IMR-90 (cell line): ENCODE data around the gene NKAIN2. TPM values are rescaled to one million over a fixed set of nuclear protein-coding genes. Genes with fewer than 3 reads are reported as not detected.

Experiments used
- ATAC-seq: fragments of 200-7000 bp; cut with Tn5 transposase; 2 replicates; pipeline ENCODE4 v1.9.1; 2020; ENCODE audit warnings: low read depth, mild to moderate bottlenecking, moderate library complexity
- BruUV-seq: library from RNA; stranded (reverse); fragments of 400-500 nt; replicated peaks from 2 replicates; lab custom pipeline; 2021; lab: Mats Ljungman, UMichigan
- CTCF ChIA-PET: fragments of 300-600 bp; formaldehyde crosslinking; extraction: SDS; loops from one replicate; lab custom pipeline; 2021; ENCODE audit warnings: antibody characterized with exemption; lab: Yijun Ruan, JAX
- POLR2A ChIA-PET: fragments of 300-600 bp; sonication (Branson Sonifier 250); formaldehyde crosslinking; loops from one replicate; lab custom pipeline; 2022; ENCODE audit warnings: antibody characterized with exemption; ENCODE audit not compliant: unreplicated experiment; lab: Charles Lee
- DNase-seq: peaks from one replicate; pipeline ENCODE4 v3.0.0; 2013
- H2AFZ ChIP-seq: replicated peaks from 2 replicates; pipeline ENCODE3; 2013; ENCODE audit warnings: low read length, mild to moderate bottlenecking; ENCODE audit not compliant: poor library complexity
- H2AK5ac ChIP-seq: 2 replicates; pipeline ENCODE4 v1.6.1; 2013; ENCODE audit warnings: low read depth, low read length, inconsistent platforms
- H2AK9ac ChIP-seq: replicated peaks from 2 replicates; pipeline ENCODE3; 2013; ENCODE audit warnings: mild to moderate bottlenecking, low read depth, low read length, moderate library complexity; ENCODE audit not compliant: poor library complexity
- H2BK120ac ChIP-seq: 2 replicates; pipeline ENCODE4 v1.6.1; 2013; ENCODE audit warnings: low read depth, low read length, inconsistent platforms
- H2BK15ac ChIP-seq: 3 replicates; pipeline ENCODE4 v1.6.1; 2013; ENCODE audit warnings: low read depth, low read length, inconsistent platforms
- H2BK20ac ChIP-seq: 2 replicates; pipeline ENCODE4 v1.6.1; 2013; ENCODE audit warnings: low read depth, mild to moderate bottlenecking, inconsistent platforms, low read length, moderate library complexity
- H2BK5ac ChIP-seq: 2 replicates; pipeline ENCODE4 v1.6.1; 2013; ENCODE audit warnings: mild to moderate bottlenecking, low read depth, low read length, inconsistent platforms; ENCODE audit not compliant: poor library complexity, severe bottlenecking
- H3K14ac ChIP-seq: replicated peaks from 2 replicates; pipeline ENCODE4 v1.6.1; 2013; ENCODE audit warnings: low read depth, low read length, inconsistent platforms
- H3K18ac ChIP-seq: 2 replicates; pipeline ENCODE4 v1.6.1; 2013; ENCODE audit warnings: low read depth, low read length, control low read depth
- H3K23ac ChIP-seq: 2 replicates; pipeline ENCODE4 v1.6.1; 2013; ENCODE audit warnings: low read depth, low read length, inconsistent platforms
- H3K27ac ChIP-seq: 2 replicates; pipeline ENCODE4 v1.5.1; 2013; ENCODE audit warnings: mild to moderate bottlenecking, control low read depth, low read length; ENCODE audit not compliant: insufficient read depth
- H3K27me3 ChIP-seq: 2 replicates; pipeline ENCODE4 v1.6.1; 2013; ENCODE audit warnings: low read length; ENCODE audit not compliant: control insufficient read depth, insufficient read depth
- H3K36me3 ChIP-seq: 2 replicates; pipeline ENCODE4 v1.6.1; 2013; ENCODE audit warnings: low read length, mixed read lengths; ENCODE audit not compliant: control insufficient read depth, insufficient read depth
- H3K4ac ChIP-seq: 2 replicates; pipeline ENCODE4 v1.6.1; 2013; ENCODE audit warnings: low read depth, low read length, inconsistent platforms
- H3K4me1 ChIP-seq: 2 replicates; pipeline ENCODE4 v1.6.1; 2013; ENCODE audit warnings: low read length, mixed read lengths; ENCODE audit not compliant: control insufficient read depth, insufficient read depth
- H3K4me2 ChIP-seq: 2 replicates; pipeline ENCODE4 v1.6.1; 2013; ENCODE audit warnings: low read depth, mild to moderate bottlenecking, control low read depth, low read length, moderate library complexity
- H3K4me3 ChIP-seq: 2 replicates; pipeline ENCODE4 v1.5.1; 2013; ENCODE audit warnings: low read depth, mild to moderate bottlenecking, control low read depth, low read length, moderate library complexity; ENCODE audit not compliant: insufficient read depth
- H3K56ac ChIP-seq: 2 replicates; pipeline ENCODE4 v1.6.1; 2013; ENCODE audit warnings: low read length, inconsistent platforms; ENCODE audit not compliant: insufficient read depth; ENCODE audit errors: extremely low read depth
- H3K79me1 ChIP-seq, 2 experiments: 2 replicates each; pipeline ENCODE4 v1.6.1; 2013; ENCODE audit warnings: low read length in 2 of 2, inconsistent platforms in 1 of 2, low read depth in 1 of 2
- H3K9ac ChIP-seq: 2 replicates; pipeline ENCODE4 v1.6.1; 2013; ENCODE audit warnings: low read depth, low read length, control low read depth
- H3K9me1 ChIP-seq: 2 replicates; pipeline ENCODE4 v1.6.1; 2013; ENCODE audit warnings: low read length, inconsistent platforms; ENCODE audit not compliant: insufficient read depth
- H3K9me3 ChIP-seq: 2 replicates; pipeline ENCODE4 v1.6.1; 2013; ENCODE audit warnings: low read length; ENCODE audit not compliant: control insufficient read depth, insufficient read depth
- H4K20me1 ChIP-seq: 2 replicates; pipeline ENCODE4 v1.6.1; 2013; ENCODE audit warnings: low read length, inconsistent platforms; ENCODE audit not compliant: insufficient read depth
- H4K5ac ChIP-seq: 2 replicates; pipeline ENCODE4 v1.6.1; 2013; ENCODE audit warnings: mild to moderate bottlenecking, low read depth, low read length, control low read depth
- H4K8ac ChIP-seq, 2 experiments: 2 replicates each; pipeline ENCODE4 v1.6.1; 2013; ENCODE audit warnings: low read depth in 2 of 2, low read length in 2 of 2, control low read depth in 1 of 2, inconsistent platforms in 1 of 2
- H4K91ac ChIP-seq: 2 replicates; pipeline ENCODE4 v1.6.1; 2013; ENCODE audit warnings: low read depth, low read length, inconsistent platforms; ENCODE audit not compliant: insufficient read depth
- BHLHE40 ChIP-seq: fragments of 150-350 bp; IDR thresholded peaks from 2 replicates; pipeline ENCODE4 v1.6.1; 2016; ENCODE audit warnings: mild to moderate bottlenecking, low read depth, low read length
- CEBPB ChIP-seq: IDR thresholded peaks from 2 replicates; pipeline ENCODE4 v1.6.1; 2012; ENCODE audit warnings: low read depth, low read length, improper control_type of control experiment
- CHD1 ChIP-seq: IDR thresholded peaks from 2 replicates; pipeline ENCODE4 v1.6.1; 2012; ENCODE audit warnings: low read depth, low read length, improper control_type of control experiment
- CTCF ChIP-seq: conservative IDR thresholded peaks from 2 replicates; pipeline ENCODE4 v1.5.1; 2012; ENCODE audit warnings: mild to moderate bottlenecking, low read depth, low read length, improper control_type of control experiment
- FOS ChIP-seq: fragments of 150-350 bp; IDR thresholded peaks from 2 replicates; pipeline ENCODE4 v1.6.1; 2016; ENCODE audit warnings: low read depth, low read length
- MAFK ChIP-seq: IDR thresholded peaks from 2 replicates; pipeline ENCODE4 v1.6.1; 2012; ENCODE audit warnings: low read depth, low read length, improper control_type of control experiment
- MAZ ChIP-seq: IDR thresholded peaks from 2 replicates; pipeline ENCODE4 v1.6.1; 2012; ENCODE audit warnings: low read depth, mild to moderate bottlenecking, low read length, improper control_type of control experiment, moderate library complexity, borderline replicate concordance
- MXI1 ChIP-seq: IDR thresholded peaks from 2 replicates; pipeline ENCODE4 v1.6.1; 2012; ENCODE audit warnings: low read depth, mild to moderate bottlenecking, low read length, moderate library complexity, borderline replicate concordance
- NFE2L2 ChIP-seq: fragments of 150-350 bp; IDR thresholded peaks from 2 replicates; pipeline ENCODE4 v1.6.1; 2016; ENCODE audit warnings: low read depth, mild to moderate bottlenecking, low read length
- POLR2A ChIP-seq: IDR thresholded peaks from 2 replicates; pipeline ENCODE4 v1.6.1; 2012; ENCODE audit warnings: mild to moderate bottlenecking, low read depth, low read length
- RAD21 ChIP-seq: IDR thresholded peaks from 2 replicates; pipeline ENCODE4 v1.6.1; 2012; ENCODE audit warnings: low read length, improper control_type of control experiment
- RCOR1 ChIP-seq: IDR thresholded peaks from 2 replicates; pipeline ENCODE4 v1.6.1; 2012; ENCODE audit warnings: mild to moderate bottlenecking, low read length, improper control_type of control experiment; ENCODE audit not compliant: insufficient replicate concordance
- RFX5 ChIP-seq: IDR thresholded peaks from 2 replicates; pipeline ENCODE4 v1.8.0; 2012; ENCODE audit warnings: low read depth, mild to moderate bottlenecking, low read length, moderate library complexity
- SMC3 ChIP-seq: fragments of 150-350 bp; IDR thresholded peaks from 2 replicates; pipeline ENCODE4 v1.6.1; 2016; ENCODE audit warnings: low read depth, mild to moderate bottlenecking, antibody characterized with exemption, low read length, moderate library complexity
- WGBS, 2 experiments: methylation state at CpG; one replicate each; pipeline versions ENCODE4 v1.1.5 to v1.1.7; 2013; ENCODE audit warnings: missing lambda C conversion rate in 2 of 2; ENCODE audit not compliant: insufficient read length in 1 of 2; ENCODE audit errors: extremely low coverage in 2 of 2; 5-methylcytosine and 5-hydroxymethylcytosine counted together
- dilution Hi-C: fragments of 300-500 bp; cut with HindIII; formaldehyde crosslinking; loops from one replicate; pipeline ENCODE4 v1.14.3; 2018; ENCODE audit warnings: low sequenced_read_pairs; ENCODE audit not compliant: unreplicated experiment
- in situ Hi-C: fragments of 300-500 bp; cut with MboI; formaldehyde crosslinking; loops from 3 replicates; pipeline ENCODE4 v1.14.3; 2019; ENCODE audit warnings: low sequenced_read_pairs, inconsistent platforms, mixed read lengths
- intact Hi-C: fragments of 100-400 bp; cut with micrococcal nuclease; formaldehyde crosslinking; loops from 2 replicates; pipeline ENCODE4 v1.10.0; 2022
- polyA plus RNA-seq, 3 experiments: library from polyadenylated mRNA; depleted of rRNA; stranded (reverse); fragments of >200 nt; gene quantifications; 2 replicates each; pipeline ENCODE4 v1.2.3, GENCODE V29; 2012; ENCODE audit warnings: low replicate concordance in 1 of 3
- total RNA-seq: library from RNA; depleted of rRNA; stranded (reverse); fragments of >200 nt; gene quantifications from 2 replicates; pipeline ENCODE4 v1.2.3, GENCODE V29; 2012
- TF ChIP-seq, protein P1 (sequence below): fragments of 150-350 bp; IDR thresholded peaks from 2 replicates; pipeline ENCODE4 v1.6.1; 2017; ENCODE audit warnings: mild to moderate bottlenecking, antibody characterized with exemption, low read length, low read depth
- TF ChIP-seq, protein P2 (sequence below): fragments of 150-350 bp; IDR thresholded peaks from 2 replicates; pipeline ENCODE4 v1.6.1; 2016; ENCODE audit warnings: low read depth, mild to moderate bottlenecking, low read length, moderate library complexity, borderline replicate concordance

NKAIN2 gene
- total and polyA plus RNA-seq, 2 of the 4 experiments (the other 2 are of a cell fraction), result not detected

DNA sequence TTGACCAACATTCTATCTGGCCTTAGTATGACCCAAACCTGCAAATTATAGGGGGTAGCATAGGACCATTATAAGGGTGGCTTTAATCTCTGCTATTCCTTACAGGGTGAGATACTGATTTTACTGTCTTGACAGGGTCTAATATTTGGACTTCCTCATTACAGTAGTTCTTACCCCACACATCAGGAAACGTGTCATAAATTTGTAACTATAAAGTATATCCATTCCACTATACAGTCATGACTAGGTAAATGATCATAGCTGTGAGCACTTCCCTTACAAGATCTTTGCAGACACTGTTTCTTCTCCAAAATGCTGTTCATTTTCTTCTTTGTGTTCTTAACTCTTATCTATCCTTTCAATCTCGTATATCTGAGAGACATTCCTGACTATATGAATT lies 639.9 kb downstream of the NKAIN2 start:
- intact Hi-C loops, result no loop called here
- H2AFZ ChIP-seq, result no peak overlapping the region
- TF ChIP-seq NFE2L2 (no peak), MXI1 (no peak), CEBPB (no peak), BHLHE40 (no peak), POLR2A (no peak), MAFK (no peak), MAZ (no peak), CTCF (no peak), CHD1 (no peak), RFX5 (no peak), FOS (no peak), SMC3 (no peak), RCOR1 (no peak), RAD21 (no peak)
- TF ChIP-seq, protein P1, sequence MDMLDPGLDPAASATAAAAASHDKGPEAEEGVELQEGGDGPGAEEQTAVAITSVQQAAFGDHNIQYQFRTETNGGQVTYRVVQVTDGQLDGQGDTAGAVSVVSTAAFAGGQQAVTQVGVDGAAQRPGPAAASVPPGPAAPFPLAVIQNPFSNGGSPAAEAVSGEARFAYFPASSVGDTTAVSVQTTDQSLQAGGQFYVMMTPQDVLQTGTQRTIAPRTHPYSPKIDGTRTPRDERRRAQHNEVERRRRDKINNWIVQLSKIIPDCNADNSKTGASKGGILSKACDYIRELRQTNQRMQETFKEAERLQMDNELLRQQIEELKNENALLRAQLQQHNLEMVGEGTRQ, result no peak
- TF ChIP-seq, protein P2, sequence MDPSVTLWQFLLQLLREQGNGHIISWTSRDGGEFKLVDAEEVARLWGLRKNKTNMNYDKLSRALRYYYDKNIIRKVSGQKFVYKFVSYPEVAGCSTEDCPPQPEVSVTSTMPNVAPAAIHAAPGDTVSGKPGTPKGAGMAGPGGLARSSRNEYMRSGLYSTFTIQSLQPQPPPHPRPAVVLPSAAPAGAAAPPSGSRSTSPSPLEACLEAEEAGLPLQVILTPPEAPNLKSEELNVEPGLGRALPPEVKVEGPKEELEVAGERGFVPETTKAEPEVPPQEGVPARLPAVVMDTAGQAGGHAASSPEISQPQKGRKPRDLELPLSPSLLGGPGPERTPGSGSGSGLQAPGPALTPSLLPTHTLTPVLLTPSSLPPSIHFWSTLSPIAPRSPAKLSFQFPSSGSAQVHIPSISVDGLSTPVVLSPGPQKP, result no peak
- H3K9ac ChIP-seq, result no peak overlapping the region
- ChIA-PET POLR2A (no interaction called here), CTCF (no interaction called here)
- no peak for DNase-seq
- no peak overlapping the region for H3K4me3 ChIP-seq
- no peak overlapping the region for H2BK15ac ChIP-seq
- no peak overlapping the region for H4K5ac ChIP-seq
- no peaks in the 10 kb centered on the region for H3K27me3 ChIP-seq
- H3K23ac ChIP-seq, result no peak overlapping the region
- dilution Hi-C loops, result no loop called here
- H2AK9ac ChIP-seq, result no peak overlapping the region
- no peak overlapping the region for H3K4ac ChIP-seq
- no TSS peak for BruUV-seq
- no peaks in the 10 kb centered on the region for H3K9me1 ChIP-seq
- H3K36me3 ChIP-seq, result no peaks in the 10 kb centered on the region
- H3K4me2 ChIP-seq, result no peak overlapping the region
- H4K20me1 ChIP-seq, result no peaks in the 10 kb centered on the region
- H2BK5ac ChIP-seq, result no peak overlapping the region
- no peak overlapping the region for H4K8ac ChIP-seq
- H4K91ac ChIP-seq, result no peak overlapping the region
- H2BK20ac ChIP-seq, result no peak overlapping the region
- no peak overlapping the region for H3K56ac ChIP-seq
- H3K9me3 ChIP-seq, result no peaks in the 10 kb centered on the region
- no peaks in the 10 kb centered on the region for H3K79me1 ChIP-seq
- WGBS, 2 experiments, result no CpG with 5 or more reads among the region's 2 CpGs
- ATAC-seq, result no peak
- no peak overlapping the region for H3K14ac ChIP-seq
- H3K18ac ChIP-seq, result no peak overlapping the region
- H2AK5ac ChIP-seq, result no peak overlapping the region
- H3K27ac ChIP-seq, result no peak overlapping the region
- in situ Hi-C loops, result no loop called here
- no peak overlapping the region for H2BK120ac ChIP-seq
- no peaks in the 10 kb centered on the region for H3K4me1 ChIP-seq
